LNCAP (cell line): ENCODE measurements around the gene SERPING1.

Experiments used
- CTCF ChIP-seq: fragments of 450-650 bp; IDR thresholded peaks from 2 replicates; pipeline ENCODE4 v1.5.1; 2017; ENCODE audit warnings: mild to moderate bottlenecking

The SERPING1 gene

GRCh38 chr11:57584341-57584740 lies 13.1 kb upstream of the SERPING1 start:
- no peak for TF ChIP-seq CTCF

GRCh38 chr11:57585301-57585700 lies 12.2 kb upstream of the SERPING1 start:
- TF ChIP-seq CTCF = no peak

GRCh38 chr11:57586711-57587245 lies 10.7 kb upstream of the SERPING1 start:
- TF ChIP-seq CTCF = no peak

GRCh38 chr11:57588046-57588710 lies 9.3 kb upstream of the SERPING1 start:
- TF ChIP-seq CTCF = no peak

GRCh38 chr11:57596266-57596885 lies 1.1 kb upstream of the SERPING1 start:
- no peak for TF ChIP-seq CTCF

- no peak for TF ChIP-seq CTCF
Measured at GRCh38 chr11:57597916-57598830, 688 bp downstream of the SERPING1 start.

GRCh38 chr11:57598831-57599155 lies 1.3 kb downstream of the SERPING1 start:
- TF ChIP-seq CTCF = no peak
